T47D (cell line): Measurements from ENCODE around the gene DIO2.

ENCODE experiments used
- DNase-seq, 2 experiments: peaks; one replicate each; pipeline versions ENCODE4 v3.0.0 to v3.0.0-alpha.2; 2011 to 2012; ENCODE audit warnings: low read depth in 1 of 2, low spot score in 1 of 2
- JUND ChIP-seq: IDR thresholded peaks from 2 replicates; pipeline ENCODE4 v1.6.1; 2012; ENCODE audit warnings: low read depth
- in situ Hi-C: cut with HindIII; loops from 2 replicates; pipeline ENCODE4 v1.10.0; 2016; ENCODE audit warnings: low sequenced_read_pairs, low pct_unique_long_range_greater_than_20kb

DIO2 gene

DNA sequence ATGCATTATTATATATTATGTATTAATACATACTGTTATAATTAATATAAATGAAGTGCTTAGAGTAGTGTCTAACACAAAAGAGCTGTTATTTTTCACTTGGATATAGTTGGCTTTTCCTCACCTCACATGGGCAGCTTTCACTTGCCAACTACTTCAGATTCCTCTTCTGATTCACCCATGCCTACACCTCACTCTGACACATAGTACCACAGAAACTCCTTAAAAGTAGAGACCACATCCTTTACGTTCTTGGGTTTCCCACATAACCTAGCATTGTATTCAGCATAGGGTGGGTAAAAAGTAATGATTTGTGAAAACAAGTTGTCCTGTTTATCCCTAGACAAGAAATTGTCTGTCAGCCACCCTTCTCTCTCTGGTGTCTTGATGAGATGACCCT lies 61.0 kb downstream of the DIO2 start:
- in situ Hi-C loops = no loop called here
- no peak for TF ChIP-seq JUND
- no peak for DNase-seq
